GM21825 (cell line): ENCODE results near the gene CCDC191.

Experiments
- ATAC-seq: cut with Tn5 transposase; IDR thresholded peaks from one replicate; pipeline ENCODE4 v1.9.1; 2021; ENCODE audit warnings: mild to moderate bottlenecking, moderate library complexity; ENCODE audit not compliant: unreplicated experiment

CCDC191 gene

GRCh38 chr3:113977822-113978221, 78.5 kb downstream of the CCDC191 start:
- ATAC-seq: no peak

GRCh38 chr3:113968986-113969385, 87.3 kb downstream of the CCDC191 start:
- no peak for ATAC-seq

- no peak for ATAC-seq
These were observed 90.2 kb downstream of the CCDC191 start for GRCh38 chr3:113966172-113966571.

GRCh38 chr3:113963879-113964278, 92.4 kb downstream of the CCDC191 start:
- ATAC-seq: no peak

GRCh38 chr3:113954091-113954685, 102.1 kb downstream of the CCDC191 start:
- no peak for ATAC-seq

- ATAC-seq: no peak
These were observed 102.6 kb downstream of the CCDC191 start for GRCh38 chr3:113953677-113954076.

- ATAC-seq: no peak
These were observed 103.4 kb downstream of the CCDC191 start for GRCh38 chr3:113952921-113953320.

GRCh38 chr3:113948015-113948917, 108.1 kb downstream of the CCDC191 start:
- ATAC-seq: peak; percentile 41

- ATAC-seq: peak; percentile 79
These were observed 108.8 kb downstream of the CCDC191 start, which contains the start of gene ZDHHC23 for GRCh38 chr3:113947372-113948014. Gene ZDHHC23, plus strand, starts transcription at chr3:113948013. Its CDS starts 790 bp downstream, at chr3:113948803.

- no peak for ATAC-seq
These were observed 109.5 kb downstream of the CCDC191 start for GRCh38 chr3:113946831-113947230.

GRCh38 chr3:113927556-113927955, 128.8 kb downstream of the CCDC191 start:
- no peak for ATAC-seq

GRCh38 chr3:113914646-113915045, 141.7 kb downstream of the CCDC191 start:
- no peak for ATAC-seq
